ENCODE measurements around the gene CFAP126. TPM values are rescaled to one million over a fixed set of nuclear protein-coding genes. Genes with fewer than 3 reads are reported as not detected.
A peak's percentile ranks its signal among the peaks of the same experiment; 100 is the strongest.

CFAP126 gene
- total and polyA plus RNA-seq, 2 of the 13 experiments (the other 11 are each of a cell fraction or from before 2014, with no cell fraction given) = not detected

DNA sequence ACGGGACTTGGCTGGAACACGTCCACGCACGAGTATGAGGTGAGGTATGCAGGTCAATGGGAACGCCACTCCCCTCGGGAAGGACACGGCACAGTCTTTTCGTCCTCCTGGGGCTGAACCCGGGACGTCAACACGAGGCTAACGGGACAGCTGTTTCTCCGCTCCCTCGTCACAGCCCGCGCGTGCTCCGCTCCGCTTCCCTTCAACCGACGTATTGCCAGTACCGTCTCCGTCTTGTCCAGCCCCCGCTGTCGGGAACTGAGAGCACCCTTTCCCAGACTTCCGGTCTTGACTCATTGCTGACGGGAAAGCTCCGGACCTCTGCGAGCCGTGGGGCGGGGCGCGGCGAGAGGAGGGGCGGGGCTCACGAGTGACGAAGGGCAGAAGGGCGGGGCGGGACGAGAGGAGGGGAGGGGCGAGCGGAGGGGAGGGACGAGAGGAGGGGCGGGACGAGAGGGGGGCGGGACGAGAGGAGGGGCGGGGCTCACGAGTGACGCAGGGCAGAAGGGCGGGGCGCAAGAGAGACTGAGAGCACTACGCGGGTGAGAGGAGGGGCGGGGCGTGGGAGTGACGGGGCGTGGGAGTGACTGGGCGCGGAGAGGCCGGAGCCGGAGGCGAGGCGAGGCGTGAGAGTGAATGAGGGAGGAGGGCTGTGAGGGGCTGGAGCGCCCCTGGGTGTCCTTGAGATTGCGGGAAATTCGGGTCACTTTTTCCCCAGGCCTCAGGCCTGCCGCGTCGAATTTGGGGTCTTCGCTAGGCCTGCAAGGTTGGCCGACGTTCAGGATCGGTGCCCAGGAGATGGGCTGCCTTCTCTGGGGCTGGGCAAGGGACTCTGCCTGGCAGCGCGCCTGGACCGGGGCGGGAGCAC, 22.2 kb upstream of the CFAP126 start (continued):
- TF ChIP-seq, protein P1, sequence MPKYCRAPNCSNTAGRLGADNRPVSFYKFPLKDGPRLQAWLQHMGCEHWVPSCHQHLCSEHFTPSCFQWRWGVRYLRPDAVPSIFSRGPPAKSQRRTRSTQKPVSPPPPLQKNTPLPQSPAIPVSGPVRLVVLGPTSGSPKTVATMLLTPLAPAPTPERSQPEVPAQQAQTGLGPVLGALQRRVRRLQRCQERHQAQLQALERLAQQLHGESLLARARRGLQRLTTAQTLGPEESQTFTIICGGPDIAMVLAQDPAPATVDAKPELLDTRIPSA (CRISPR knock-in tag; IDR thresholded peaks at IDR 0.05; ENCODE audit: borderline replicate concordance) = no peak
- TF ChIP-seq XBP1 (CRISPR knock-in tag; IDR thresholded peaks at IDR 0.05) (no peak), TAF1 (CRISPR knock-in tag; IDR thresholded peaks at IDR 0.05) (peak; percentile 84), SP5 (CRISPR knock-in tag; IDR thresholded peaks at IDR 0.05; ENCODE audit: borderline replicate concordance, low read depth) (peak; percentile 51; the same call in 1 of the 2 replicates), RBAK (CRISPR knock-in tag; IDR thresholded peaks at IDR 0.05) (no peak; the same call in 1 of the 2 replicates), DPF2 (CRISPR knock-in tag; IDR thresholded peaks at IDR 0.05; ENCODE audit: borderline replicate concordance, low read depth) (peak; percentile 34; the same call in 1 of the 2 replicates), ZNF547 (CRISPR knock-in tag; IDR thresholded peaks at IDR 0.05) (no peak), SIN3A (IDR thresholded peaks at IDR 0.05; ENCODE audit: borderline replicate concordance, low read depth, low read length) (peak; percentile 73; the same call in 1 of the 2 replicates), SP2 (CRISPR knock-in tag; IDR thresholded peaks at IDR 0.05) (no peak; the same call in 1 of the 2 replicates), ARNT (IDR thresholded peaks at IDR 0.05) (no peak), ZNF563 (CRISPR knock-in tag; IDR thresholded peaks at IDR 0.05) (peak; percentile 57; the same call in 1 of the 2 replicates), ZNF441 (CRISPR knock-in tag; IDR thresholded peaks at IDR 0.05; ENCODE audit: borderline replicate concordance) (peak; percentile 38; the same call in 1 of the 2 replicates), NR3C1 (CRISPR knock-in tag; IDR thresholded peaks at IDR 0.05) (no peak), ZNF484 (CRISPR knock-in tag; IDR thresholded peaks at IDR 0.05; ENCODE audit: borderline replicate concordance, low read depth) (no peak), PITX1 (CRISPR knock-in tag; IDR thresholded peaks at IDR 0.05) (peak; percentile 34; the same call in 1 of the 2 replicates), NR2C2 (CRISPR knock-in tag; IDR thresholded peaks at IDR 0.05; ENCODE audit: borderline replicate concordance) (0 out of 2 replicates have a peak, but pooled peaks have one; percentile 34), ZNF776 (CRISPR knock-in tag; IDR thresholded peaks at IDR 0.05) (no peak; the same call in 1 of the 2 replicates)
- TF ChIP-seq, protein P2, sequence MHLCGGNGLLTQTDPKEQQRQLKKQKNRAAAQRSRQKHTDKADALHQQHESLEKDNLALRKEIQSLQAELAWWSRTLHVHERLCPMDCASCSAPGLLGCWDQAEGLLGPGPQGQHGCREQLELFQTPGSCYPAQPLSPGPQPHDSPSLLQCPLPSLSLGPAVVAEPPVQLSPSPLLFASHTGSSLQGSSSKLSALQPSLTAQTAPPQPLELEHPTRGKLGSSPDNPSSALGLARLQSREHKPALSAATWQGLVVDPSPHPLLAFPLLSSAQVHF (CRISPR knock-in tag; IDR thresholded peaks at IDR 0.05) = no peak
- TF ChIP-seq, protein P3, sequence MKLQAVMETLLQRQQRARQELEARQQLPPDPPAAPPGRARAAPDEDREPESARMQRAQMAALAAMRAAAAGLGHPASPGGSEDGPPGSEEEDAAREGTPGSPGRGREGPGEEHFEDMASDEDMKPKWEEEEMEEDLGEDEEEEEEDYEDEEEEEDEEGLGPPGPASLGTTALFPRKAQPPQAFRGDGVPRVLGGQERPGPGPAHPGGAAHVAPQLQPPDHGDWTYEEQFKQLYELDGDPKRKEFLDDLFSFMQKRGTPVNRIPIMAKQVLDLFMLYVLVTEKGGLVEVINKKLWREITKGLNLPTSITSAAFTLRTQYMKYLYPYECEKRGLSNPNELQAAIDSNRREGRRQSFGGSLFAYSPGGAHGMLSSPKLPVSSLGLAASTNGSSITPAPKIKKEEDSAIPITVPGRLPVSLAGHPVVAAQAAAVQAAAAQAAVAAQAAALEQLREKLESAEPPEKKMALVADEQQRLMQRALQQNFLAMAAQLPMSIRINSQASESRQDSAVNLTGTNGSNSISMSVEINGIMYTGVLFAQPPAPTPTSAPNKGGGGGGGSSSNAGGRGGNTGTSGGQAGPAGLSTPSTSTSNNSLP (IDR thresholded peaks at IDR 0.05; ENCODE audit: low read depth, low read length) = no peak
- TF ChIP-seq, protein P4, sequence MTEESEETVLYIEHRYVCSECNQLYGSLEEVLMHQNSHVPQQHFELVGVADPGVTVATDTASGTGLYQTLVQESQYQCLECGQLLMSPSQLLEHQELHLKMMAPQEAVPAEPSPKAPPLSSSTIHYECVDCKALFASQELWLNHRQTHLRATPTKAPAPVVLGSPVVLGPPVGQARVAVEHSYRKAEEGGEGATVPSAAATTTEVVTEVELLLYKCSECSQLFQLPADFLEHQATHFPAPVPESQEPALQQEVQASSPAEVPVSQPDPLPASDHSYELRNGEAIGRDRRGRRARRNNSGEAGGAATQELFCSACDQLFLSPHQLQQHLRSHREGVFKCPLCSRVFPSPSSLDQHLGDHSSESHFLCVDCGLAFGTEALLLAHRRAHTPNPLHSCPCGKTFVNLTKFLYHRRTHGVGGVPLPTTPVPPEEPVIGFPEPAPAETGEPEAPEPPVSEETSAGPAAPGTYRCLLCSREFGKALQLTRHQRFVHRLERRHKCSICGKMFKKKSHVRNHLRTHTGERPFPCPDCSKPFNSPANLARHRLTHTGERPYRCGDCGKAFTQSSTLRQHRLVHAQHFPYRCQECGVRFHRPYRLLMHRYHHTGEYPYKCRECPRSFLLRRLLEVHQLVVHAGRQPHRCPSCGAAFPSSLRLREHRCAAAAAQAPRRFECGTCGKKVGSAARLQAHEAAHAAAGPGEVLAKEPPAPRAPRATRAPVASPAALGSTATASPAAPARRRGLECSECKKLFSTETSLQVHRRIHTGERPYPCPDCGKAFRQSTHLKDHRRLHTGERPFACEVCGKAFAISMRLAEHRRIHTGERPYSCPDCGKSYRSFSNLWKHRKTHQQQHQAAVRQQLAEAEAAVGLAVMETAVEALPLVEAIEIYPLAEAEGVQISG (CRISPR knock-in tag; IDR thresholded peaks at IDR 0.05) = peak; percentile 81
- TF ChIP-seq, protein P5, sequence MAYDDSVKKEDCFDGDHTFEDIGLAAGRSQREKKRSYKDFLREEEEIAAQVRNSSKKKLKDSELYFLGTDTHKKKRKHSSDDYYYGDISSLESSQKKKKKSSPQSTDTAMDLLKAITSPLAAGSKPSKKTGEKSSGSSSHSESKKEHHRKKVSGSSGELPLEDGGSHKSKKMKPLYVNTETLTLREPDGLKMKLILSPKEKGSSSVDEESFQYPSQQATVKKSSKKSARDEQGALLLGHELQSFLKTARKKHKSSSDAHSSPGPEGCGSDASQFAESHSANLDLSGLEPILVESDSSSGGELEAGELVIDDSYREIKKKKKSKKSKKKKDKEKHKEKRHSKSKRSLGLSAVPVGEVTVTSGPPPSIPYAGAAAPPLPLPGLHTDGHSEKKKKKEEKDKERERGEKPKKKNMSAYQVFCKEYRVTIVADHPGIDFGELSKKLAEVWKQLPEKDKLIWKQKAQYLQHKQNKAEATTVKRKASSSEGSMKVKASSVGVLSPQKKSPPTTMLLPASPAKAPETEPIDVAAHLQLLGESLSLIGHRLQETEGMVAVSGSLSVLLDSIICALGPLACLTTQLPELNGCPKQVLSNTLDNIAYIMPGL (CRISPR knock-in tag; IDR thresholded peaks at IDR 0.05; ENCODE audit: borderline replicate concordance in 1 of 2, low read depth in 1 of 2) = peak; percentile 47 to 78; a peak in 2 of 4 replicates

All from HepG2 (cell line).